ENCODE results near the gene IMMP1L.

IMMP1L gene

DNA sequence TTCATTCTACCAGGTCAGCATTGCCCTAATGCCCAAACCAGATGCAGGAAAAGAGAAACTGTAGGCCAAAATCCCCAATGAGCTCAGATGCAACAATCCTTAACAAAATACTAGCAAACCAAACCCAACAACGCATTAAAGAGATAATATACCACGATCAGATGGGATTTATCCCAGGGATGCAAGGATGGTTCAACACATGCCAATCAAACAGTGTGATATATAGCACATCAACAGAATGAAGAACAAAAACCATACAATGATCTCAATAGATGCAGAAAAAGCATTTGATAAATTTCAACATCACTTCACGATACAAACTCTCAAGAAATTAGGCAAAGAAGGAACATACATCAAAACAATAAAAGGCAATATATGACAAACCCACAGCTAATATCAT lies 45.0 kb downstream of the IMMP1L start:
- Histone ChIP-seq H3K27me3 (ENCODE audit: control insufficient read depth in 1 of 2, insufficient read depth in 2 of 2, low read length in 2 of 2) (no peaks in the 10 kb centered on the region), H3K27ac (ENCODE audit: low read depth, low read length) (no peak overlapping the region), H3K9ac (ENCODE audit: low read length) (no peak overlapping the region), H3K9me3 (ENCODE audit: low read length) (no peaks in the 10 kb centered on the region), H3K4me3 (ENCODE audit: low read depth in 1 of 2, low read length in 2 of 2) (no peak overlapping the region), H3K4me1 (ENCODE audit: insufficient read depth, low read length) (no peaks in the 10 kb centered on the region), H3K36me3 (ENCODE audit: insufficient read depth, low read length) (no peaks in the 10 kb centered on the region)

DNA sequence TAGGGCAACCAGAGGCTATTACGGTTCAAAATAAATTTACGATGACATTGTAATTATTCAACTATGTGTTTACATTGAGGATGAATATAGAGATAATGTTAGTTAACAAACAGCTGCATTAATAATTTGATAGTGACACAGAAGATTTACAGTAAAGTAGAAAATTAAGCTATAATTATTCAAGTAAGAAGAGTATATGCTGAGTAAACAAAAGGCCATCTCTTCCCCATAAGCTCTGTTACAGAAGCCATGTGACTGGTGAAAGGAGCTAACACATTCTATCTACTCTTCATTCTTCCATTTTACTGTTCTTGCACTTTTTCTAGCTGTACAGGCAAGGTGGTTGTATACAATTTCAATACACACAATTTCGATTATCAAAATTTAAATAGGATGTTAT lies 54.2 kb downstream of the IMMP1L start:
- H3K4me3 ChIP-seq (ENCODE audit: low read depth in 1 of 2, low read length in 2 of 2) = no peak overlapping the region
- no peaks in the 10 kb centered on the region for H3K9me3 ChIP-seq (ENCODE audit: low read length)
- H3K4me1 ChIP-seq (ENCODE audit: insufficient read depth, low read length) = no peaks in the 10 kb centered on the region
- no peak overlapping the region for H3K27ac ChIP-seq (ENCODE audit: low read depth, low read length)
- no peak overlapping the region for H3K9ac ChIP-seq (ENCODE audit: low read length)
- no peaks in the 10 kb centered on the region for H3K27me3 ChIP-seq (ENCODE audit: control insufficient read depth in 1 of 2, insufficient read depth in 2 of 2, low read length in 2 of 2)
- no peaks in the 10 kb centered on the region for H3K36me3 ChIP-seq (ENCODE audit: insufficient read depth, low read length)

GRCh38 chr11:31450841-31451240 lies 58.6 kb downstream of the IMMP1L start:
- H3K9me3 ChIP-seq (ENCODE audit: low read length) = no peaks in the 10 kb centered on the region
- no peaks in the 10 kb centered on the region for H3K36me3 ChIP-seq (ENCODE audit: insufficient read depth, low read length)
- H3K27me3 ChIP-seq (ENCODE audit: control insufficient read depth in 1 of 2, insufficient read depth in 2 of 2, low read length in 2 of 2) = no peaks in the 10 kb centered on the region
- H3K4me1 ChIP-seq (ENCODE audit: insufficient read depth, low read length) = no peaks in the 10 kb centered on the region
- no peak overlapping the region for H3K4me3 ChIP-seq (ENCODE audit: low read depth in 1 of 2, low read length in 2 of 2)
- no peak overlapping the region for H3K9ac ChIP-seq (ENCODE audit: low read length)
- no peak overlapping the region for H3K27ac ChIP-seq (ENCODE audit: low read depth, low read length)

GRCh38 chr11:31449040-31449439 lies 60.4 kb downstream of the IMMP1L start:
- Histone ChIP-seq H3K9ac (ENCODE audit: low read length) (no peak overlapping the region), H3K9me3 (ENCODE audit: low read length) (no peaks in the 10 kb centered on the region), H3K27ac (ENCODE audit: low read depth, low read length) (no peak overlapping the region), H3K4me1 (ENCODE audit: insufficient read depth, low read length) (no peaks in the 10 kb centered on the region), H3K27me3 (ENCODE audit: control insufficient read depth in 1 of 2, insufficient read depth in 2 of 2, low read length in 2 of 2) (no peaks in the 10 kb centered on the region), H3K4me3 (ENCODE audit: low read depth in 1 of 2, low read length in 2 of 2) (no peak overlapping the region), H3K36me3 (ENCODE audit: insufficient read depth, low read length) (no peaks in the 10 kb centered on the region)

- Histone ChIP-seq H3K36me3 (ENCODE audit: insufficient read depth, low read length) (no peaks in the 10 kb centered on the region), H3K9ac (ENCODE audit: low read length) (no peak overlapping the region), H3K4me3 (ENCODE audit: low read depth in 1 of 2, low read length in 2 of 2) (no peak overlapping the region), H3K27ac (ENCODE audit: low read depth, low read length) (no peak overlapping the region), H3K27me3 (ENCODE audit: control insufficient read depth in 1 of 2, insufficient read depth in 2 of 2, low read length in 2 of 2) (no peaks in the 10 kb centered on the region), H3K4me1 (ENCODE audit: insufficient read depth, low read length) (no peaks in the 10 kb centered on the region), H3K9me3 (ENCODE audit: low read length) (no peaks in the 10 kb centered on the region)
Measured at GRCh38 chr11:31445621-31446020, 63.8 kb downstream of the IMMP1L start.

DNA sequence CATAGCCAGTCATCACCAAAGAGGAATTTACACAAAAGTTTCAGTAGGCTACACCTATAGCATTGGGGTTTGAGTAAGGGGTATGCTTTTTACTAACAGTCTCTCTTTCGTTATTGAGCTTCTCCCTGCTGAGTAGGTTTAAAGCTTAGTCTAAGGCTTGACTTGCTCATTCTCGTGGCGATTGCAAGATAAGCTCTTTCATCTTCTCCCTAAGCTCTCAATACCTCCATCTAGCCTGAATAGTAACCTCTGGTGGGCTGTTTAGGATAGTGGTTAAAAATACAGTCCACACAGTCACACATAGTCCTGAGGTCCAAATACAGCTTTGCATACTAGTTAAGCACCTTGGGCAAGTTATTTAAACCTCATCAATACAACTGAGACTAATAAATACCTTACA lies 65.6 kb downstream of the IMMP1L start:
- no peaks in the 10 kb centered on the region for H3K4me1 ChIP-seq (ENCODE audit: insufficient read depth, low read length)
- H3K9me3 ChIP-seq (ENCODE audit: low read length) = no peaks in the 10 kb centered on the region

GRCh38 chr11:31442086-31442485 lies 67.3 kb downstream of the IMMP1L start:
- no peaks in the 10 kb centered on the region for H3K9me3 ChIP-seq (ENCODE audit: low read length)
- H3K27me3 ChIP-seq (ENCODE audit: control insufficient read depth in 1 of 2, insufficient read depth in 2 of 2, low read length in 2 of 2) = no peaks in the 10 kb centered on the region
- no peak overlapping the region for H3K9ac ChIP-seq (ENCODE audit: low read length)

More for the DNA sequence above, 65.6 kb downstream of the IMMP1L start:
- no peaks in the 10 kb centered on the region for H3K27me3 ChIP-seq (ENCODE audit: control insufficient read depth in 1 of 2, insufficient read depth in 2 of 2, low read length in 2 of 2)
- no peaks in the 10 kb centered on the region for H3K36me3 ChIP-seq (ENCODE audit: insufficient read depth, low read length)
- H3K27ac ChIP-seq (ENCODE audit: low read depth, low read length) = no peak overlapping the region
- H3K9ac ChIP-seq (ENCODE audit: low read length) = no peak overlapping the region
- no peak overlapping the region for H3K4me3 ChIP-seq (ENCODE audit: low read depth in 1 of 2, low read length in 2 of 2)

GRCh38 chr11:31441296-31441695 lies 68.1 kb downstream of the IMMP1L start:
- Histone ChIP-seq H3K9ac (ENCODE audit: low read length) (no peak overlapping the region), H3K27ac (ENCODE audit: low read depth, low read length) (no peak overlapping the region), H3K4me1 (ENCODE audit: insufficient read depth, low read length) (no peaks in the 10 kb centered on the region), H3K4me3 (ENCODE audit: low read depth in 1 of 2, low read length in 2 of 2) (no peak overlapping the region), H3K36me3 (ENCODE audit: insufficient read depth, low read length) (no peaks in the 10 kb centered on the region), H3K27me3 (ENCODE audit: control insufficient read depth in 1 of 2, insufficient read depth in 2 of 2, low read length in 2 of 2) (no peaks in the 10 kb centered on the region), H3K9me3 (ENCODE audit: low read length) (no peaks in the 10 kb centered on the region)

More at GRCh38 chr11:31442086-31442485, 67.3 kb downstream of the IMMP1L start:
- no peaks in the 10 kb centered on the region for H3K4me1 ChIP-seq (ENCODE audit: insufficient read depth, low read length)
- H3K4me3 ChIP-seq (ENCODE audit: low read depth in 1 of 2, low read length in 2 of 2) = no peak overlapping the region
- no peak overlapping the region for H3K27ac ChIP-seq (ENCODE audit: low read depth, low read length)
- no peaks in the 10 kb centered on the region for H3K36me3 ChIP-seq (ENCODE audit: insufficient read depth, low read length)

DNA sequence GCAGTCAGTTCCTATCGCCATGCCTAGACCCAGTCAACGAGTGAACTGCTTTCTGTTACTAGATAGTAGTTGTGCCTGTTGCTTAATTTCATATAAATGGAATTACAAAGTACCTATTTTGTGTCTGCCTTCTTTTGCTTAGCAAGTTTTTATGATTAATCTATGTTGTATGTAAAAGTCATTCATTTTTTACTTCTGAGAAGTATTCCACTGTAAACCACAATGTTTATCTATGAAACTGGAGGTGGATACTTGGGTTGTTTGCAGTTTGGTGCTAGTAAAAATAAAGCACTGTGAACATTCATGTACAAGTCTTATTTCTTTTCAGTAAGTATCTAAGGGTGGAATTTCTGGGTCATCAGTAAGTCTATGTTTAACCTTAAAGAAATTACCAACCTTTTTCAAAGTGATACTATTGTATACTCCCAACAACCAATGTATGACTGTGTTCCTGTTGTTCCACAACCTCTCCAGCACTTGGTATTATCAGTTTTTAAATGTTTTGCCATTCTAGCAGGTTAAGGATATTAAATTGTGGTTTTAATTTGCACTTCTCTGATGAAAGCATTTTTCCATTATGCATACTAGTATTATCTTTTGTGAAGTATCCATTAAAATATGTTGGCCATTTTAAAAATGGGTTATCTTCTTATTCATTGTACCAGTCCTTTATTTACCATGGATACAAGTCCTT lies 71.5 kb downstream of the IMMP1L start:
- H3K27me3 ChIP-seq (ENCODE audit: control insufficient read depth in 1 of 2, insufficient read depth in 2 of 2, low read length in 2 of 2) = no peaks in the 10 kb centered on the region
- H3K4me3 ChIP-seq (ENCODE audit: low read depth in 1 of 2, low read length in 2 of 2) = no peak overlapping the region
- no peak overlapping the region for H3K9ac ChIP-seq (ENCODE audit: low read length)
- no peaks in the 10 kb centered on the region for H3K9me3 ChIP-seq (ENCODE audit: low read length)
- H3K4me1 ChIP-seq (ENCODE audit: insufficient read depth, low read length) = no peaks in the 10 kb centered on the region
- no peaks in the 10 kb centered on the region for H3K36me3 ChIP-seq (ENCODE audit: insufficient read depth, low read length)
- H3K27ac ChIP-seq (ENCODE audit: low read depth, low read length) = no peak overlapping the region

- Histone ChIP-seq H3K4me3 (ENCODE audit: low read depth in 1 of 2, low read length in 2 of 2) (no peak overlapping the region), H3K27ac (ENCODE audit: low read depth, low read length) (no peak overlapping the region), H3K36me3 (ENCODE audit: insufficient read depth, low read length) (no peaks in the 10 kb centered on the region), H3K9ac (ENCODE audit: low read length) (no peak overlapping the region), H3K27me3 (ENCODE audit: control insufficient read depth in 1 of 2, insufficient read depth in 2 of 2, low read length in 2 of 2) (no peaks in the 10 kb centered on the region), H3K9me3 (ENCODE audit: low read length) (no peaks in the 10 kb centered on the region), H3K4me1 (ENCODE audit: insufficient read depth, low read length) (no peaks in the 10 kb centered on the region)
Measured at GRCh38 chr11:31433851-31434250, 75.6 kb downstream of the IMMP1L start.

- Histone ChIP-seq H3K9ac (ENCODE audit: low read length) (no peak overlapping the region), H3K4me3 (ENCODE audit: low read depth in 1 of 2, low read length in 2 of 2) (no peak overlapping the region), H3K27ac (ENCODE audit: low read depth, low read length) (no peak overlapping the region), H3K27me3 (ENCODE audit: control insufficient read depth in 1 of 2, insufficient read depth in 2 of 2, low read length in 2 of 2) (no peaks in the 10 kb centered on the region), H3K36me3 (ENCODE audit: insufficient read depth, low read length) (no peaks in the 10 kb centered on the region), H3K9me3 (ENCODE audit: low read length) (no peaks in the 10 kb centered on the region), H3K4me1 (ENCODE audit: insufficient read depth, low read length) (no peaks in the 10 kb centered on the region)
Measured at GRCh38 chr11:31424652-31425051, 84.8 kb downstream of the IMMP1L start.

DNA sequence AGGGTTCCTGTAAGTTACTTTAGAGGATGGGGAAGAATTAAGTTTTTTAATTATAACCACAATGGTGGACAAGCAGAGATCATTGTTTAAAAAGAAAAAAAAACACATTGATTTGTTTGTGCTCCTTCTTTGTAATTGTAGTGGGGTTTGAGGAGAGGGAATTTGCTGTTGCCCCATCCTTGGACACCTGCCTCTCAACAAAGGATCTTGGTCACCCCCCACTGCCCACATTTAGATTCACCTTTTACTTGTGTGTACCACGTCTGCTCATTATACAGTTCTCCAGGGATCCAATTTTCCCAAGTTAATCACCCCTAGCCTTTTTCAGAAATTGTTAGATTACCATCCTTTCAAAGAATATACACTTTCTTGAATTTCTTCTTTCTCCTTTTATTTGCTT lies 86.7 kb downstream of the IMMP1L start:
- H3K36me3 ChIP-seq (ENCODE audit: insufficient read depth, low read length) = no peaks in the 10 kb centered on the region
- H3K27ac ChIP-seq (ENCODE audit: low read depth, low read length) = no peak overlapping the region
- H3K9me3 ChIP-seq (ENCODE audit: low read length) = no peaks in the 10 kb centered on the region
- H3K4me3 ChIP-seq (ENCODE audit: low read depth in 1 of 2, low read length in 2 of 2) = no peak overlapping the region
- H3K4me1 ChIP-seq (ENCODE audit: insufficient read depth, low read length) = no peaks in the 10 kb centered on the region
- H3K9ac ChIP-seq (ENCODE audit: low read length) = no peak overlapping the region
- no peaks in the 10 kb centered on the region for H3K27me3 ChIP-seq (ENCODE audit: control insufficient read depth in 1 of 2, insufficient read depth in 2 of 2, low read length in 2 of 2)
